Keratinocyte (primary cell): ENCODE results near the gene CIB4. TPM values are rescaled to one million over a fixed set of nuclear protein-coding genes. Genes with fewer than 3 reads are reported as not detected.
"Not testable (repeated sequence)": the region's sequence is repeated elsewhere in the genome, so short reads cannot be mapped to it uniquely, and the experiment has no call there.

Experiments used
- DNase-seq: peaks from one replicate; pipeline ENCODE4 v3.0.0-alpha.2; 2011; ENCODE audit warnings: low read depth, missing footprints, low spot score
- FAIRE-seq: peaks from 2 replicates; lab custom pipeline; 2011; peaks lifted over from hg19 to GRCh38; lab: Jason Lieb, UNC
- H2AFZ ChIP-seq: 2 replicates; pipeline ENCODE4 v1.6.0; 2012; ENCODE audit warnings: low read length, control low read depth, inconsistent platforms; ENCODE audit not compliant: control insufficient read depth
- H3K27ac ChIP-seq: 2 replicates; pipeline ENCODE4 v1.5.1; 2011; ENCODE audit warnings: low read length; ENCODE audit not compliant: control insufficient read depth, insufficient read depth
- H3K27me3 ChIP-seq: 3 replicates; pipeline ENCODE4 v1.6.0; 2011; ENCODE audit warnings: low read length; ENCODE audit not compliant: control insufficient read depth, insufficient read depth; ENCODE audit errors: extremely low read depth
- H3K36me3 ChIP-seq, 2 experiments: 2 replicates in 1 of 2; 3 replicates in 1 of 2; pipeline ENCODE4 v1.5.1; 2011; ENCODE audit warnings: low read length in 2 of 2, mild to moderate bottlenecking in 1 of 2; ENCODE audit not compliant: control insufficient read depth in 2 of 2, insufficient read depth in 2 of 2; ENCODE audit errors: extremely low read depth in 1 of 2
- H3K4me1 ChIP-seq: 3 replicates; pipeline ENCODE4 v1.5.1; 2011; ENCODE audit warnings: low read length; ENCODE audit not compliant: control insufficient read depth, insufficient read depth; ENCODE audit errors: extremely low read depth
- H3K4me2 ChIP-seq: 3 replicates; pipeline ENCODE4 v1.6.0; 2011; ENCODE audit warnings: low read depth, low read length; ENCODE audit not compliant: control insufficient read depth, insufficient read depth; ENCODE audit errors: extremely low read depth
- H3K4me3 ChIP-seq, 3 experiments: fragments of 200-600 bp in 1 of 3; sonication (generic) in 1 of 3; 2 replicates in 2 of 3; 3 replicates in 1 of 3; pipeline ENCODE4 v1.5.1; 2011 to 2016; ENCODE audit warnings: low read length in 3 of 3, mild to moderate bottlenecking in 3 of 3, control low read depth in 2 of 3, inconsistent platforms in 1 of 3, low read depth in 1 of 3, mixed read lengths in 1 of 3, mixed run types in 1 of 3, moderate library complexity in 1 of 3; ENCODE audit not compliant: control insufficient read depth in 2 of 3, insufficient read depth in 2 of 3; ENCODE audit errors: extremely low read depth in 1 of 3
- H3K79me2 ChIP-seq: 2 replicates; pipeline ENCODE4 v1.6.0; 2012; ENCODE audit warnings: low read length; ENCODE audit not compliant: control insufficient read depth, insufficient read depth
- H3K9ac ChIP-seq: 3 replicates; pipeline ENCODE4 v1.6.0; 2011; ENCODE audit warnings: low read length; ENCODE audit not compliant: control insufficient read depth, insufficient read depth; ENCODE audit errors: extremely low read depth
- H3K9me1 ChIP-seq: 3 replicates; pipeline ENCODE4 v1.6.0; 2011; ENCODE audit warnings: low read length; ENCODE audit not compliant: control insufficient read depth, insufficient read depth; ENCODE audit errors: extremely low read depth
- H3K9me3 ChIP-seq: 2 replicates; pipeline ENCODE4 v1.5.1; 2012; ENCODE audit warnings: low read depth, low read length; ENCODE audit not compliant: control insufficient read depth
- H4K20me1 ChIP-seq: 3 replicates; pipeline ENCODE4 v1.6.0; 2011; ENCODE audit warnings: low read length; ENCODE audit not compliant: control insufficient read depth, insufficient read depth; ENCODE audit errors: extremely low read depth
- EZH2 ChIP-seq: IDR thresholded peaks from one replicate; pipeline ENCODE4 v1.6.1; 2012; ENCODE audit warnings: inconsistent platforms, mild to moderate bottlenecking, low read length, moderate library complexity
- dilution Hi-C: fragments of 300-500 bp; cut with MboI; formaldehyde crosslinking; loops from one replicate; pipeline ENCODE4 v1.7.0; 2020; ENCODE audit warnings: low sequenced_read_pairs; ENCODE audit not compliant: extremely low pct_ligation_motif_present
- polyA plus RNA-seq, 5 experiments: library from polyadenylated mRNA; depleted of rRNA in 3 of 5; stranded (reverse) in 3 of 5; stranded (forward) in 1 of 5; unstranded in 1 of 5; fragments of >200 nt; gene quantifications; 1 replicate in 1 of 5; 2 replicates in 3 of 5; 3 replicates in 1 of 5; pipeline versions ENCODE4 v1.2.1 to v1.2.3, GENCODE V29; 2011 to 2012; ENCODE audit warnings: missing spikeins in 2 of 5, low read depth in 1 of 5, low replicate concordance in 1 of 5
- TF ChIP-seq, protein P1 (sequence below), 3 experiments: IDR thresholded peaks in 1 of 3; conservative IDR thresholded peaks in 1 of 3; optimal IDR thresholded peaks in 1 of 3; 2 replicates in 2 of 3; 3 replicates in 1 of 3; pipeline versions ENCODE3 to v1.5.1; 2011; ENCODE audit warnings: low read length in 3 of 3, mild to moderate bottlenecking in 3 of 3, moderate library complexity in 2 of 3, control low read depth in 1 of 3, inconsistent platforms in 1 of 3; ENCODE audit not compliant: insufficient read depth in 2 of 3; ENCODE audit errors: extremely low read depth in 1 of 3

Gene CIB4
- polyA plus RNA-seq, 1 donor (not counting 4 experiments of a cell fraction or from before 2014, with no cell fraction given), result not detected

DNA sequence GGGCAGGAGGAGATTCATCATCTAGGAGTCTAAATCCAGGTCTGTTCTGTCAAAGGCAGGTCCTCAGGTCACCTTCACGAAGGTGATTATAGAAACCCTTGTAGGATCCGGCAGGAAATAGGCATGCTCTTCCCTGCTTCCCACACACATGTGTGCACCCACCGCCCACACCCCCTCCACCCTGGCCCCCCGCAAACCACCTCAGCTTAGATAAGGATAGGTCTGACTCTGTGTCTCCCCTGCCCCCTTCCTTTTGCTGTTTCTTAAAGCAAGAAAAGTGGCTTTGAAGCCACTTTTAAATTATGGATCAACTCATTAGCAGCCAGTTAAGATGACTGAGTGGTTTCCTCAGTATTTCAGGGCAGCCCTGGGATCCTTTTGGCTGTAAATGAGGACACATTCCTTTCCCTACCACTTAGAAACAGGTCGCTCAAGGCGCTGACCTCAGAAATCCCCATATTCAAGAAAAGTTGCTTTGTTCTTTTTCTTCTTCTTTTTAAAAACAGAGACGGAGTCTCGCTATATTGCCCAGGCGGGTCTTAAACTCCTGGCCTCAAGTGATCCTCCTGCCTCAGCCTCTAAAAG is 14.5 kb upstream of the CIB4 start:
- TF ChIP-seq, protein P1, sequence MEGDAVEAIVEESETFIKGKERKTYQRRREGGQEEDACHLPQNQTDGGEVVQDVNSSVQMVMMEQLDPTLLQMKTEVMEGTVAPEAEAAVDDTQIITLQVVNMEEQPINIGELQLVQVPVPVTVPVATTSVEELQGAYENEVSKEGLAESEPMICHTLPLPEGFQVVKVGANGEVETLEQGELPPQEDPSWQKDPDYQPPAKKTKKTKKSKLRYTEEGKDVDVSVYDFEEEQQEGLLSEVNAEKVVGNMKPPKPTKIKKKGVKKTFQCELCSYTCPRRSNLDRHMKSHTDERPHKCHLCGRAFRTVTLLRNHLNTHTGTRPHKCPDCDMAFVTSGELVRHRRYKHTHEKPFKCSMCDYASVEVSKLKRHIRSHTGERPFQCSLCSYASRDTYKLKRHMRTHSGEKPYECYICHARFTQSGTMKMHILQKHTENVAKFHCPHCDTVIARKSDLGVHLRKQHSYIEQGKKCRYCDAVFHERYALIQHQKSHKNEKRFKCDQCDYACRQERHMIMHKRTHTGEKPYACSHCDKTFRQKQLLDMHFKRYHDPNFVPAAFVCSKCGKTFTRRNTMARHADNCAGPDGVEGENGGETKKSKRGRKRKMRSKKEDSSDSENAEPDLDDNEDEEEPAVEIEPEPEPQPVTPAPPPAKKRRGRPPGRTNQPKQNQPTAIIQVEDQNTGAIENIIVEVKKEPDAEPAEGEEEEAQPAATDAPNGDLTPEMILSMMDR (optimal IDR thresholded peaks at IDR 0.05 in 1 of 3, IDR thresholded peaks at IDR 0.05 in 1 of 3, conservative IDR thresholded peaks at IDR 0.05 in 1 of 3; ENCODE audit: extremely low read depth in 1 of 3, insufficient read depth in 2 of 3, low read length in 3 of 3), result no peak
- no peak for FAIRE-seq

DNA sequence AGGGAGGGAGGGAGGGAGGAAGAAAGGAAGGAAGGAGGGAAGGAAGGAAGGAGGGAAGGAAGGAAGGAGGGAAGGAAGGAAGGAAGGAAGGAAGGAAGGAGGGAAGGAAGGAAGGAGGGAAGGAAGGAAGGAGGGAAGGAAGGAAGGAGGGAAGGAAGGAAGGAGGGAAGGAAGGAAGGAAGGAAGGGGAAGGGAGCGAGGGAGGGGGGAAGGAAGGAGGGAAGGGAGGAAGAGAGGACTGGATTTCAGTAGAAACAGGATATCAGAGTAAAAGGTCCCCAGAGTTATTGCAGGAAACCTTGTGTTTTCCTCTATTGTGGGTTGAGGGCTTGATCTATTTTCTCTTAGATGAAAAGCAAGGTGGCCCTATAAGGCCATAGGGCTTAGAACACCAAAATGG is 14.0 kb upstream of the CIB4 start:
- H3K9me1 ChIP-seq, DNase-seq, H3K79me2 ChIP-seq, H3K4me3 ChIP-seq, FAIRE-seq, dilution Hi-C loops, H3K9ac ChIP-seq, H3K36me3 ChIP-seq, H3K27ac ChIP-seq, H2AFZ ChIP-seq, H3K4me2 ChIP-seq, H3K9me3 ChIP-seq, H4K20me1 ChIP-seq, H3K4me1 ChIP-seq: not testable (repeated sequence)
- peaks cover 21% of the 10 kb centered on the region for H3K27me3 ChIP-seq

More for the DNA sequence above, 14.5 kb upstream of the CIB4 start:
- Histone ChIP-seq H4K20me1 (no peaks in the 10 kb centered on the region), H2AFZ (no peak overlapping the region), H3K79me2 (no peaks in the 10 kb centered on the region), H3K9ac (no peak overlapping the region), H3K9me1 (no peaks in the 10 kb centered on the region), H3K9me3 (no peaks in the 10 kb centered on the region), H3K27ac (no peak overlapping the region), H3K4me1 (no peaks in the 10 kb centered on the region), H3K27me3 (peaks cover 18% of the 10 kb centered on the region), H3K4me3 (no peak overlapping the region), H3K36me3 (no peaks in the 10 kb centered on the region), H3K4me2 (no peak overlapping the region)
- DNase-seq, result no peak
- dilution Hi-C loops, result no loop called here

DNA sequence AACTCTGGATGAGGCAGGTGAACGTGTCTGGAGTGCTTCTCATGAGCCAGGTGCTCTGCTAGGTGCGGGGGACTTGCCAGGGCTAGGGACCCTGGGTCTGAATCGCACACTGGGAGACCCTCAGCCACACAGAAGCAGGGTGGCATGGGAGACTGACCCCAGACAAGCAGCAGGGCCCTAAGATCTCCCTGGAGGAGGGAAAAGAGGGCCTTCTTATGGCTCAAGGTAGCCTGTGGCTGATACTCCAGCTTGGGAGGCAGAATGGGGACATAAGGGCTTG is 12.8 kb upstream of the CIB4 start:
- H2AFZ ChIP-seq, result no peak overlapping the region
- no peaks in the 10 kb centered on the region for H4K20me1 ChIP-seq
- no peak for DNase-seq
- H3K9me1 ChIP-seq, result no peaks in the 10 kb centered on the region
- no peak for FAIRE-seq
- H3K36me3 ChIP-seq, result no peaks in the 10 kb centered on the region
- no peak overlapping the region for H3K9ac ChIP-seq
- dilution Hi-C loops, result no loop called here
- no peak overlapping the region for H3K27ac ChIP-seq
- H3K4me2 ChIP-seq, result no peak overlapping the region
- peaks cover 25% of the 10 kb centered on the region for H3K27me3 ChIP-seq
- H3K9me3 ChIP-seq, result no peaks in the 10 kb centered on the region
- TF ChIP-seq, protein P1 (optimal IDR thresholded peaks at IDR 0.05 in 1 of 3, IDR thresholded peaks at IDR 0.05 in 1 of 3, conservative IDR thresholded peaks at IDR 0.05 in 1 of 3; ENCODE audit: extremely low read depth in 1 of 3, insufficient read depth in 2 of 3, low read length in 3 of 3), result no peak
- no peak for TF ChIP-seq EZH2
- H3K79me2 ChIP-seq, result no peaks in the 10 kb centered on the region
- H3K4me1 ChIP-seq, result no peaks in the 10 kb centered on the region
- H3K4me3 ChIP-seq, result no peak overlapping the region
